ENCODE data around the gene GPR158.
A peak's percentile ranks its signal among the peaks of the same experiment; 100 is the strongest.
"Not testable (repeated sequence)": the region's sequence is repeated elsewhere in the genome, so short reads cannot be mapped to it uniquely, and the experiment has no call there.

Gene GPR158

GRCh38 chr10:25174461-25175230 is at the start of gene GPR158:
TSS of gene GPR158 (plus strand) at chr10:25175001. CDS start at chr10:25175421, 420 bp downstream.
- DNase-seq (ENCODE audit: low spot score): peak; percentile 75

DNA sequence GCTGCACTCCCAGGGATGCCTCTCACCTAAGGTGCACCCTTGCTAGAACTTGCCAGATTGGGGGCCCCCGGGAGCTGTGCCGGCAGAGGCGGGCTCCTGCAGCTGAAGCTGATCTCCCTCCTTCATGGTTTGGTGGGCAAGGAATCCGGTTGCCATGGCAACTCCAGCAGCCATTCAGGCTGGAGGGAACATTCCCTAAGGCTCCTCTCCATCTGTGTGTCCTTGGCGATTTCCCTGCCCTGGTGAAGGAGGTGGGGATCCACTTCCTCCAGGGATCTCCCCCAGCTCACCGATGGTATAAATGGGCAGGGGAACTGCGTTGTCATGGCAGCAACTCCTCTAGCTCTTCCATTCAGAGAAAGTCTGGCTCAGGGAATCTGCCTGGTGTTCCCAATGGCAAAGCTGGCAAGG is 49.6 kb upstream of the GPR158 start:
- no peak for DNase-seq (ENCODE audit: low spot score)

- no peak for DNase-seq (ENCODE audit: low spot score)
Measured at GRCh38 chr10:25129592-25129991, 45.2 kb upstream of the GPR158 start.

DNA sequence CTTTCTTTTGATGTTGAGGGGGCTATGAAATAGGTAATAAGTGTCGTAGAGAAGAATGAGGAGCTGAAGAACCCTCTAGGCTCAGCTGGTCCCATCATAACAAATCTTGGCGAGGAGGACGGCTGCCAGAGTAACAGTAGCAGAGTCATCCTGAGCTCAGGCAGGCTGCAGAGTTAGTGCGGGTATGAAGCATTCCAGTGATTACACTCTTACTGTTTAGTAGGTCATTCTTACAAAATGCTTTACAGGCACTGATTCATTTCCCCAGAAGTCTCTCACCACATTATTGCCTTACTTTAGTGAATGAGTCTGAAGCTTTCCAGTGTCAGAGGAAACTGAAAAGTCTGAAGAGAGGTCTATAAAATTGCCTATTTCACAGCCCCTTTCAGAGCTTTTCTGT is 43.9 kb upstream of the GPR158 start:
- no peak for DNase-seq (ENCODE audit: low spot score)

DNA sequence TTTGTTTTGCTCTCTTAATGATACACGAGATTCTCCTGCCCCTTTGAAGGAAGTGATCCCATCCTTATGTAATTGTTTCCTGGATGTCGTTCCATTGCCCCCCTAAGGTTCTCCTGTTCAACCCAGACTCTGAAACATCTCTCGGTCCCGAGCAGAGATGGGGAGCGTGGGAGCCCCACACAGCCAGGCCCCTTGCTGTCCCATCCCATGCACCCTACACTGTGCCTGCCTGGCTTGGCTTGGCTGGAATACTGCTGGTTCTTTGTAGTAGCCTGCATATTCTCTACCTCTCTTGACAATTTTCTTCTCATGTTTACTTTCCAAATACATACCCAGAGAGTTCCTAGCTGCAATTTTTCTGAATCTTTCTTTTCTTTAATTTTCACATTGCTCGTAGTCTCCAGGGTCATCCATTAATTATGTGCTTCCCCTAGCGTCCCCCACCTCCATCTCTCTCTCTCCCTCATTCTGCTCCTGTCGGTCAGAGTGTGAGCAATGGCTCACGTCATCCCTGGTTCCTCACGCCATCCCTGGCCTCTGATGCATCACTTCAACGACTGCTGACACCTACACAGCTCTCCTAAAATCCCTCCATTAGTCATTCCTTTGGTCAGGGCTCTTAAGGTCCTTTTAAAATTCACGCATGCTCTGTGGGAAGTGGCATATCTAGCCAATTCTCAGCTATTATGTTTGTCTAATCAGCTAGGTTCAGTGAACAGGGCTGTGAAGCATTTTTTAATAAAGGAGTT is 32.5 kb upstream of the GPR158 start:
- DNase-seq (ENCODE audit: low spot score): no peak

DNA sequence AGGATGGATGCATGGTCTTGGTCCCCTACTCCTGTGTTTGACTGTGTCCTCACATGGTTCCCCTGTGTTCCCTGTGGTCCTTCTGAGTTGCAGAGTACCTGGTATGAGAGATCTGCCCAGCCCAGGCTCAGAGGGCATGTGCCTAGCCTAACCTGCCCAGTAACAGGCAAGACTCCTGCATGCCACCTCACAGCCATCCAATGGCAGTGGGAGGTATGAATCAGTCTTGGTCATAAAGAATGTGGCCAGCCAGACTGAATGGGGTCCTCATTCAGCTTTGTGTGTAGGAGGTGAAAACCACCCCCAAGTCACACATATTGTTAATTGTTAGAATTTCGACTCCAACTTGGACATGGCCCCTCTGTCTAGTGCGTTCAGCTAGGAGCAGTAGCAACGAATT is 17.2 kb upstream of the GPR158 start:
- no peak for DNase-seq (ENCODE audit: low spot score)

GRCh38 chr10:25159591-25159990 is 15.2 kb upstream of the GPR158 start:
- no peak for DNase-seq (ENCODE audit: low spot score)

DNA sequence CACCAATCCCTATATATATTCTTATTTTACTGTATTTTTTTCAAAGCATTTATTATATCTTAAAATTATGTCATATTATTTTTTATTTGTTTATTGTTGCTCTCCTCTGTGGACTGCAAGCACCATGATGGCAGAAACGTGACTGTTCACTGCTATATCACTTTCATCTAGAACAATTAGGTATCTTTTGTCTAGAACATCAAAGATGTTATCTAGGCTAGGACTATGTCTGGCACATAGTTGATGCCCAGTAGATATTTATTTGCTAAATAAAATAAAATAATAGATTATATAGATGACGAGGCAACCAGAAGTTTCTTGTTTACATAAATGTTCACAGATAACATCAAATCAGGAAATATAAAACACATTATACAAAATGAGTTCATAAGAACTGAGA is 12.4 kb upstream of the GPR158 start:
- no peak for DNase-seq (ENCODE audit: low spot score)

GRCh38 chr10:25163464-25163863 is 11.3 kb upstream of the GPR158 start:
- not testable (repeated sequence) for DNase-seq (ENCODE audit: low spot score)

- no peak for DNase-seq (ENCODE audit: low spot score)
Measured at GRCh38 chr10:25169740-25170139, 5.1 kb upstream of the GPR158 start.

DNA sequence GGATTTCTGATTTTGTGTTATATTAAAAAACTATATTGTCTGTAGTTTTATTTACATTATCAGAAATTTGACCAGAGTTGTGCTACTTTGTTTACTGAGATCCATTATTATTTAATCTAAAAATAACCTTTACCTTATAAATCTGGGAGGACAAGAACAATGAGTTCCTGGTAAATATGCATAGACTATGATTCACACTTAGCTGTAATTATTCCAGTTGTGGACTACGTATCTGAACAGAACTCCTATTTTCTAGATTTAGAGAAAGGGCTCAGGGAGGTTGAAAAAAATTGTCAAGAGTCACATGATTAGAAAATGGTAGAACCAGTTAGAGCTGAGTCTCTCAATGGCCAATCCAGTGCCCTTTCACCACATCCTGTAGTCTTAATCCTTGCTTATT is 4.2 kb upstream of the GPR158 start:
- no peak for DNase-seq (ENCODE audit: low spot score)

- no peak for DNase-seq (ENCODE audit: low spot score)
Measured at GRCh38 chr10:25175527-25176420, 973 bp downstream of the GPR158 start.

GRCh38 chr10:25176421-25176968 is 1.7 kb downstream of the GPR158 start:
- peak; percentile 42 for DNase-seq (ENCODE audit: low spot score)

- no peak for DNase-seq (ENCODE audit: low spot score)
Measured at GRCh38 chr10:25177093-25177753, 2.4 kb downstream of the GPR158 start.

DNA sequence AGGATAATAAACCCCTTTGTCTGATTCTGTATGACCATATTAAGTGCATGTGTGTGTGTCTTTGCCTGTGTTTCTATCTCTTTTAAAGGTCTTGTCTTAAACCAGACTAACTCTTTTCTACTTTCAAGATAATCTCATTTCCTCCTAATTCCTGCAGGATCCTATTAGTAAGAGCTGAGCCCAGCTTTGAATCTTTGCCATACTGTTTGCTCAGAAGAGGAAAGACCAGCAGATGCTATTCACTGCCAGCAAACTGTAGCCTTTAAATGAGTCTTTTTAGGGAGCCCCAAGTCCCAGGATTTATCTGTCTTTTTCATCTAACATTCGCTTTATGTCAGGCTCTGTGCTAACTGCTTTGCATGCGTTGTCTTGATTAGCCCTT is 2.9 kb downstream of the GPR158 start:
- DNase-seq (ENCODE audit: low spot score): no peak

DNA sequence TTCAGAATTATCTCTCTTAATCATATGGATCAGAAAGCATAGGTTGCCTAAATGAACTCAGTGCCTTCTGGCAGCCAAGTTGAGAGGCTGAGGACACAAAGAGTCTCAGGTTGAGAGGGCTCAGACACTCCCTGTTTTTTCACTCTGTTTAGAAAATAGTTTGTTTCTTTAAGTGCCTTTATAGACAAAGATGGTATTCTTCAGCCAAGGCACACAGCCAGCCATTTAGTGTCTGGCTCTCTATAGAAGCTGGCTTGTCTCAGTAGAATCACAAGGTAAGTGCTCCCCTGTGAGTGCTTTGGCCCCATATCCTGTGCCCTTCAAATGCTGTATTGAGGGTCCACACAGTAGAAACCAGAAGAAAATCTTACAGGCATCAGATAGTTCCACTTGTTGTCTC is 3.6 kb downstream of the GPR158 start:
- DNase-seq (ENCODE audit: low spot score): no peak

DNA sequence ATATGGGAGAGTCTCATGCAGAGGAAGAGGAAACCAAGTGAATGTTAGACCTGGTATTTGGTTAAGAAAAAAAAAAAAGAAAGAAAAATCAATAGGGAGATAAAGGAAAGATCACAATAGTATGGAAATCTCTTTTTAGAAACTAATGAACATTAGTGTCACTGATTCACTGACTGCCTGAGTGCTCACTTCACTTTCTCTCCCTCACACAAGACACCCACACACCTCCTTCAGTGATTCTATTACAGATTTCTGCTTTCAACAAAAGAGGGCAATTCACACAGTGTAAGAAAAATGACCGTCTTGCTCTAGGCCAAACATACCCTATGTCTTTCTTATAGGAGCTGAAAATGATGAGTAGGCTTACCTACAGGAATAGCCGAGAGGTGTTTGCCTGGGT is 6.0 kb downstream of the GPR158 start:
- no peak for DNase-seq (ENCODE audit: low spot score)

GRCh38 chr10:25182636-25183035 is 7.8 kb downstream of the GPR158 start:
- DNase-seq (ENCODE audit: low spot score): no peak

DNA sequence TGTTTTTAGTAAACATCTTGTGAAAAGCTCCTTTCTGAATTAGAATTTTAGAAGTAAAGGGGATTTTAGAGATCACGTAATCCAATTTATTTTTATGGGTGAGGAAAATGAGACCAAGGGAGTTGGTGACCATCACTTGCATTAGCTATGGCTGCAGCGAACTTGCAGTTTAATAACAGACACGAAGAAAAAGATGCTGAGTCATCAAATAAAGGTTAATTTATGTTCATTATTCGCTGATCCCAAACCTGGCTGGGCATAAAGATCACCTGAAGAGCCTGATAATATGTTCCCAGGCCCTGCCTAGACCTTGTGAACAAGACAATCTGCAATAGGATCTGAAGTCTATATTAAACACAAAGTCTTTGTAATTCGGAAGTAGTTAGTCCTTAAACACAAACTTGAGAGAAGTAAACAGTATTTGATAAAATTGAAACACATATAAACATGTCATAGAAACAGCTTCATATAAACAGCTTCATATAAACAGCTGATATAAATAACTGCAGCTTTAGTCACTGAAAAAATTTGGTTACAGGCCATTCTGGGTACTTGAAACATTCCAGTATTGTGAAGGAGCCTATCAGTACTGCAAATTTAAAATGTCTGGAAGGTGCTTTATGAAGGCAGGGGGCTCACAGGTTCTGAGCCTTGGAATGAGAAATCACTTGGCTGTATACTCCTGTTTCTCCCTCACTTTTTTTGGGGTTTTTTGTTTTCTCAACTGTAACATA is 16.5 kb downstream of the GPR158 start:
- no peak for DNase-seq (ENCODE audit: low spot score)

GRCh38 chr10:25198151-25198550 is 23.4 kb downstream of the GPR158 start:
- no peak for DNase-seq (ENCODE audit: low spot score)

Data from kidney capillary endothelial cell (primary cell).